Superior temporal gyrus (tissue), 1 donor: ENCODE results near the gene SDSL.

ENCODE experiments used
- DNase-seq: peaks from one replicate; pipeline ENCODE4 v3.0.0-alpha.2; 2016; ENCODE audit errors: extremely low spot score

SDSL gene

DNA sequence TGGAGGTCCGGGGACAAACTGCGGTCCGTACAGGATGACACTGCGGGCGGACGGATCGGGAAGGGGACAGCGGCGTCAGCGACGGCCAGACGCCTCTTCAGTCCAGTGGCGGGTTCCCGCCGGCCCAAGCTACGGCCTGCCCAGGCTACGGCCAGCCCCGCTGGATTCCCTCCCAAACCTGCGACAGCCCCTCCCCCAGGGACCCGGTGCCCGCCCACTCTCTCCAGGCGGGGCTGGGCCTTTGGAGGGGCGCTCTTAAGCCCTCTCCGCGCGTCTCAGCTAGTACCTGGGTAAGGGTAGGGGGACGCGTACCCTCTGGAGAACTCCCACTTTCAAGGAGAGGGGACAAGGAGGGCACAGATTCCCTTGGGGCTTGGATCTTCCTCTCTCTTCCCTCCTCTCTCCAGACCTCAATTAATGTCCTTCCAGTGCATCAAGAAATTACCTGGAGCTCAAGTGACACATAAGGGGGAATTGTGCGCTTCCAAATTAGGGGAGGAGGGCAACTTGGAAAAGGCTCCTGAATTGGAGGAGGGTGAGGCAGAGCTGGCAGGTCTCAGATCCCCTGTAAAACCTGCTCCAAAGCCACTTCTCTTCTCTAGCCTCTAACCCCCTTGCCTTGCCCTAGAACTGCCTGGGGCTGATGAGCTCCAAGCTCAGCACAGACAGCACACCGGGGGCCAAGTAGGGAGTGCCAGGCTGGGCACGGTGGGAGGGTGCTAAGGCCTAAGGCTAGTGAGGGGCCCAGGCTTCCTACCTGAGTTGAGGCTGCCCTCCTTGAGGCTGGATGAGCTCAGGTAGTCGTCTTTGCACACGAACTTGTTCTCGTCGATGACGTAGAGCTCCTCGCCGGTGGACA is 46.4 kb downstream of the SDSL start:
- DNase-seq, result no peak

DNA sequence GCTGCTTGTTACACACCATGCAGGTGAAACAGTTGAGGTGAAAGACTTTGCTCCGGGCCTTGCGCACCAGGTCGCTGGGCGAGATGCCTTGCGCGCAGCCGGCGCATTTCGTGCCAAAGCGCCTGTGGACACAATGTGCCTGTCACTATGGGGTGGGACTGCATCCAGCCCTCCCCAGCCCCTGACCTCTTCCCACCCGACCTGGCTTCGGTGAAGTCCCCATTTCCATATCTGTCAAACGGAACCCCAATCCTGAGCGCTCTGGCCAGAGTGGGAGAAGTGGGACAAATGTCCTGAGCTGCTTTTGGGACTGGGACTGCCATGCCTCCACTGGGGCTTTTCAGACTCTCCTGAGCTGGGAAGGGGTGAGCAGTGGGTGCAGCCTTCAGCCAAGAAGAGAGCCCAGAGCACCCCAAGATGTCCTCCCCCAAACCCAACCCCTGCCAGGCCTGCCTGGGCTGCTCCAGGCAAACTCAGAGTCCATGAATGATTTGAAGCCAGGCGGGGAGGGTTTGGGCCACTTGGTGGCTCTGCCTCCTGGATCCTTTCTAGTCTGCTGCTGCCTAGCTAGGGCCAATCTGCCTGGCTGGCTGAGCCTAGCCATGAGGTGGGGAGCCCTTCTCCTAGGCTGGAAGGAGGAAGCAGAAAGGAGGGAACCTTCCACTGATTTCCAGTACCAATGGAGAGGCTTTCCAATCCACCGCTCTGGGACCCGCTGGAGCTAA is 47.2 kb downstream of the SDSL start:
- DNase-seq, result no peak

GRCh38 chr12:113469949-113470743 is 48.0 kb downstream of the SDSL start:
- no peak for DNase-seq

- no peak for DNase-seq
Observed at GRCh38 chr12:113470871-113471618, 48.9 kb downstream of the SDSL start.

DNA sequence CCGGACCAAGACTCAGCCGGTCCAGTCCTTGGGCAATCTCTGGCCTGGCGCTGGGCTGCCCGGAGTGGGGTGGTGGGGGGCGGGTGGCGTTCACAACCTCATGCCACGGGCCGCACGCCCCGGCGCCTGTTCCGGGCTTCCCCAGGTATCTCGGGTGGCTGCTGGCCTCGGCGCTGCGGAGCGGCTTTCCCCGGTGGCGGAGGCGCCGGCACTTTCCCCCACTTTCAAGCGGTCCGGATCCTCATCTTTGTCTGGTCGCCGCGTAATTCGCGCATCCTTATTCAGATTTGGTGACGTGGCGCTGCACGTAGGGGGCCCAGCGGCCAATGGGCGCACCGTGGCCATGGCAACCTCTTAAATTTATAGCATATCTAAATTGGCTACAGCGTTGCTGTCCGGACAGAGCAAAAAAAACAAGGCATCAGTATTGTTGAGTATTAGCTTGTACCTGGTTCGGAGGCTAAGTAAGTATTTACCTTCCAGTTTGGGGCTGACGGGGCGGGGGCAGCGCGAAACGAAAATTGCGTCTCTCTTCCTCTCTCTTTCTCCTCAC is 49.5 kb downstream of the SDSL start, which contains the start of gene LHX5:
TSS of gene LHX5 (minus strand) at position 253 of the 553 bp plus-strand sequence. CDS start 373 bp downstream, outside the sequence.
- no peak for DNase-seq

- no peak for DNase-seq
Observed at GRCh38 chr12:113472191-113473121, 50.3 kb downstream of the SDSL start.

- DNase-seq, result no peak
Observed at GRCh38 chr12:113473400-113473799, 51.2 kb downstream of the SDSL start.

DNA sequence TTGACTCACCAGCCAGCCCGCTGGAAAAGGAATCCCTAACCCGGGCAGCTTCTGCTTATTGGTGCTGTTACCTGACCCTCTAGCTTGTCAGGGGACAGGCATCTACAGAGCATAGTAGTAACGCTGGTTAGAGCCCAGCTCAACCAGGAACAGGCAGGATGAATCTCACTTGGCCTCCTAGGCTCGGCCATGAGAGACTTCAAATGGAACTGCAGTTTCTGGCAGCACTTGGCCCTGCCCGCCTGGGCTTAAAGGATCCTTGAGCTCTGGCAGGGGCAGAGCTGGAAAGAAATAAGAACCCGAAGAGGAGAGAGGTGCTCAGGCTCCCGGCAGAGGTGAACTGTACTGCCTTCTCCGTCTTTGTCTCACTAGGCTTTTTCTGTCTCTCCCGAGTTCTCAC is 51.8 kb downstream of the SDSL start:
- DNase-seq, result no peak

- no peak for DNase-seq
Observed at GRCh38 chr12:113474635-113475436, 52.7 kb downstream of the SDSL start.

DNA sequence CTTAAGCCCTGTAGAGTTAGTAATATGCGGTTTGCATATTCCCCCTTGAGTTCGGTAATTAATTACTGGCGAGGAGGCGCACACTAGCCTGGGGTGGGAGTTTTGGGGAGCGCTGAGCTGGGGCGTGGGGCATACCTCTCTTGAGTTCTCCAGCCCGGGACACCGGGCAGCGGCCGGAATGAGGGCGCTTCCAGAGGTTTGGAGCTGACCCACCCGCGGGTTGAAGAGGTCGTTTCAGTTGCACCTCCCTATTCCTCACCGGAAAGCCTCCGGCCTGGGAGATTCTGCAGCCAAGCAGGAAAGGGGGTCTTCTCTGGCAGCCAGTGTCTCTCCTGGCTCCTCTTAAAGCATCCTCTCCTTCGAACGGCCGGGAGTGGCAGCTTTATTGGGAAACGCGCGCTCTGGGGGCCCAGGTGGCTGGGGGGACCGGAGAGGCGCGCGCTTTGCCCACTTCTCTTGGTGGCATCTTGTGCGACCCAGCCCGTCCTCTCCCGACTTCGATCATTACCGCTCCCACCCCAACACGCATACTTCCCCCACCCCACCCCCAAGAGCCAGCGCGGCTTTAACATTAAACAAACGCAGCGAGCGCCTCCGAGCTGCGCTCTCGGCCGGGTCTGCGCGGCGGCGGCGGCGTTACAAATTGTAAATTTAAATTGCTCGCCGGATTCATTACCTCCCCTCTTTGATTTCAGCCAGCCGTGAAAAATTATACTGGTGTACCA is 53.4 kb downstream of the SDSL start:
- DNase-seq, result no peak

GRCh38 chr12:113476176-113476986 is 54.2 kb downstream of the SDSL start:
- no peak for DNase-seq

GRCh38 chr12:113477171-113477841 is 55.1 kb downstream of the SDSL start:
- DNase-seq, result no peak

- no peak for DNase-seq
Observed at GRCh38 chr12:113477842-113478215, 55.6 kb downstream of the SDSL start.

- no peak for DNase-seq
Observed at GRCh38 chr12:113478351-113479011, 56.3 kb downstream of the SDSL start.

DNA sequence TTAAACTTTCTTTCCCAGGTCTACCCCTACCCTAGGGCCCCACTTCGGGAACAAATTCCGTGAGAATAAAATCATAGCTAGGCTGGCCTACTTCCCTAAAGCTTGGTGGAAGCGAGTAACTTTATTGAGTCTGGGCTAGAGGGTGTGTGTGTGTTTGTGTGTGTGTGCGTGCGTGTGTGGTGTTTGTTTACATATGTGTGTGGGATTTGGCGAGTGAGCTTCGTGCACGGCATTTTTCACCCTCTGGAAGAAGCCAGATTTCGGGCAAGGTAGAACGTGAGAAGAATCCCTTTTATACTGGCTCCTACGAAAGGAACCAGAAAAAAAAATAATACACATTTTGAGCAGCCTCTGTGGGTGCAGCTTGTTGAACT is 57.0 kb downstream of the SDSL start:
- no peak for DNase-seq

- DNase-seq, result no peak
Observed at GRCh38 chr12:113479590-113480335, 57.6 kb downstream of the SDSL start.
